ENCODE results near the gene ZDHHC14.

ZDHHC14 gene

GRCh38 chr6:157683707-157684106 is 302.7 kb downstream of the ZDHHC14 start:
- TF ChIP-seq CTCF (IDR thresholded peaks at IDR 0.05; ENCODE audit: low read depth, low read length) = no peak
- H3K4me3 ChIP-seq (ENCODE audit: low read depth, low read length) = no peak overlapping the region

- TF ChIP-seq CTCF (IDR thresholded peaks at IDR 0.05; ENCODE audit: low read depth, low read length) = no peak
- no peak overlapping the region for H3K4me3 ChIP-seq (ENCODE audit: low read depth, low read length)
Measured at GRCh38 chr6:157684620-157685299, 303.8 kb downstream of the ZDHHC14 start.

GRCh38 chr6:157685596-157686280 is 304.7 kb downstream of the ZDHHC14 start:
- H3K4me3 ChIP-seq (ENCODE audit: low read depth, low read length) = no peak overlapping the region
- no peak for TF ChIP-seq CTCF (IDR thresholded peaks at IDR 0.05; ENCODE audit: low read depth, low read length)

- TF ChIP-seq CTCF (IDR thresholded peaks at IDR 0.05; ENCODE audit: low read depth, low read length) = no peak
- H3K4me3 ChIP-seq (ENCODE audit: low read depth, low read length) = no peak overlapping the region
Measured at GRCh38 chr6:157688275-157688959, 307.4 kb downstream of the ZDHHC14 start.

- H3K4me3 ChIP-seq (ENCODE audit: low read depth, low read length) = no peak overlapping the region
- peak; percentile 15; the same call in 1 of the 2 replicates for TF ChIP-seq CTCF (IDR thresholded peaks at IDR 0.05; ENCODE audit: low read depth, low read length)
Measured at GRCh38 chr6:157688960-157689599, 308.1 kb downstream of the ZDHHC14 start.

GRCh38 chr6:157689875-157690274 is 308.9 kb downstream of the ZDHHC14 start:
- no peak overlapping the region for H3K4me3 ChIP-seq (ENCODE audit: low read depth, low read length)
- no peak for TF ChIP-seq CTCF (IDR thresholded peaks at IDR 0.05; ENCODE audit: low read depth, low read length)
